Activated gamma-delta T cell treated with anti-CD3 and anti-CD28 coated beads, Interleukin-2, amount 50 U/mL, for 16 hours (primary cell): ENCODE measurements around the gene DXO.
"Not testable (repeated sequence)": the region's sequence is repeated elsewhere in the genome, so short reads cannot be mapped to it uniquely, and the experiment has no call there.

Source experiments
- DNase-seq: peaks from one replicate; pipeline ENCODE4 v3.0.0-alpha.2; 2020; ENCODE audit warnings: low read depth

The DXO gene

GRCh38 chr6:31980195-31980876 lies 8.4 kb upstream of the DXO start:
- DNase-seq, result not testable (repeated sequence)

DNA sequence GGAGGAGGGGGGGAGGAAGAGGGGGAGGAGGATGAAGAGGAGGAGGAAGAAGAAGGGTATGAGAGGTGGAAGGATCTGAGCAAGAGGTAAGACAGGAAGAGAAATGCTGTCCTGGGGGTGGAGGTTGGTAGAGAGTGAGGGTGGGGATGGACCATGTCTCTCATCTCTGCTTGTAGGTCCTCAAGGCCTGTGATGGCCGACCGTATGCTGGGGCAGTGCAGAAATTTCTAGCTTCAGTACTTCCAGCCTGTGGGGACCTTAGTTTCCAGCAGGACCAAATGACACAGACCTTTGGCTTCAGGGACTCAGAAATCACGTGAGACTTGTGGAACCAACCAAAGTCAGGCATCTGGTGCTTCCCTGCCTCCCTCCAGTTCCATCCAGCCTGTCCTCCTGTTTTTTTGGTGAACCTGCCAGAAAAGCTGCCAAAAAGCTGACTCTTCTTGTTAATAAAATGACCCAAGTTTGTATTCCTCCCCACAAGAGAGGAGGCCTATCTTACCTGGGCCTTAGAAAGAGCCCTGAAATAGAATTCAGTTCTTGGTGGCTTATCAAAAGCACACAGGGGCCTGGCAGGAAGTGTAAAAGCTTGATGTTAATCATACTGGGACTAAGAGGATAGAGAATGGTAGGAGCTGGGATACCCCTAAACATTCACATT lies 7.4 kb upstream of the DXO start:
- DNase-seq, result no peak

DNA sequence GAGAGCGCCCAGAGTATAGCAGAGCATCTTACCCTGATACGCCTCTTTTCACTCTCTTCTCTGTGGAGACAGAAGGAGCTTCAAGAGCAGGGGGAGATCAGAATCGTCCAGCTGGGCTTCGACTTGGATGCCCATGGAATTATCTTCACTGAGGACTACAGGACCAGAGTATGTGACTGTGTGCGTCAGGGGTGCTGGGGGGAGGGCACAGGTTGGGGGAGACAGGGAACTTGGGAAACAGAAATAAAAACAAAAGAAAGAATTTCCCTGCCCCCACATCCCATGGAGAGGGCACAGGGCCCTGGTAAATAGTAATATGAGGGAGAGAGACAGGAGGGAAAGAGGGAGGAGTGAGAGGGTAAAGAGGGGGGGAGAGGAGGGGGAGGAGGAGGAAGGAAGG lies 6.9 kb upstream of the DXO start:
- DNase-seq, result no peak

DNA sequence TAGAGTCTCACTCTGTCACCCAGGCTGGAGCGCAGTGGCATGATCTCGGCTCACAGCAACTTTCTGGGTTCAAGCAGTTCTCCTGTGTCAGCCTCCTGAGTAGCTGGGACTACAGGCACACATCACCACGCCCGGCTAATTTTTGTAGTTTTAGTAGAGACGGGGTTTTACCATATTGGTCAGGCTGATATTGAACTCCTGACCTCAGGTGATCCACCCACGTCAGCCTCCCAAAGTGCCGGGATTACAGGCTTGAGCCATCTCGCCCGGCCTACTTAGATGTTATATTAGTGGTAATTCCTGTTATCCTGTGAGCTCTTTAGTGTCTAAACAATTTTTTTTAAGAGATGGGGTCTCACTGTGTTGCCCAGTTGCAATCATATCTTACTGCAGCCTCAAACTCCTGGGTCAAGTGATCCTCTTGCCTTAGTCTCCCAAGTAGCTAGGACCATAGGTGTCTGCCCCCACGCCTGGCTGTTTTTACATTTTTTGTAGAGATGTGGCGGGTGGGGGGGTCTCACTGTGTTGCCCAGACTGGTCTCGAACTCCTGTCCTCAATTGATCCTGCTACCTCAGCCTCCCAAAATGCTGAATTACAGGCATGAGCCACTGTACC lies 6.0 kb upstream of the DXO start:
- no peak for DNase-seq

- not testable (repeated sequence) for DNase-seq
Measured at GRCh38 chr6:31976065-31976464, 4.1 kb upstream of the DXO start.

DNA sequence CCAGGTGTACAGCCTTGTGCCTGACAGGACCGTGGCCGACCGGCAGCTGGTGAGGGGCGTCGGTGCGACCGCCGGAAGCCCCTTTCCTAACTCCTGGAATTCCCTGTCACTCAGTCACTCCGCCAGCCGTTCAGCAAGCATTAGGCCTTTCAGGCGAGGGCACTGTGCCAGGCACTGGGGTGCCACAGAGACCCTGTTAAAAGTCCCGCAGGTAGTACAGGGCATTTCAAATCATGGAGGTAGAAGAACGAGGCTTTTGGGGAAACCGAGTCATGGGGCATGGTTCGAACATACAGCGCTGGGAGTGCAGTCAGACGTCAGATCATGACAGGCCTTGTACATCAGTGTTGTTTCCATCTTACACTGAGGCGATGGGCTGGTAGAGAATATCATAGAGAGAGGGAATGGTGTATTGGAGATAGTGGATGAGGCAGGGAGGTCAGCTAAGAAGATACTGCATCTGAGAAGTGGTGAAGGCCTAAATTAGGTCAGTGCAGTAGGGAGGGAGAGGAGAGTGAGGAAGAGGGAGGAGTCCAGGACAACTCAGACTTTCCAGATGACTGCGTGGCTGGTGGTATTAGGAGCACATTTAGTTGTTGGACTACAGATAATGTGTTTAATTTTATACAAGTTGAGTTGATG lies 892 bp upstream of the DXO start:
- no peak for DNase-seq

- no peak for DNase-seq
Measured at GRCh38 chr6:31971279-31971992, 502 bp downstream of the DXO start.

GRCh38 chr6:31970604-31971271 lies 1.2 kb downstream of the DXO start:
- DNase-seq, result no peak

- DNase-seq, result no peak
Measured at GRCh38 chr6:31969712-31970603, 2.0 kb downstream of the DXO start.

DNA sequence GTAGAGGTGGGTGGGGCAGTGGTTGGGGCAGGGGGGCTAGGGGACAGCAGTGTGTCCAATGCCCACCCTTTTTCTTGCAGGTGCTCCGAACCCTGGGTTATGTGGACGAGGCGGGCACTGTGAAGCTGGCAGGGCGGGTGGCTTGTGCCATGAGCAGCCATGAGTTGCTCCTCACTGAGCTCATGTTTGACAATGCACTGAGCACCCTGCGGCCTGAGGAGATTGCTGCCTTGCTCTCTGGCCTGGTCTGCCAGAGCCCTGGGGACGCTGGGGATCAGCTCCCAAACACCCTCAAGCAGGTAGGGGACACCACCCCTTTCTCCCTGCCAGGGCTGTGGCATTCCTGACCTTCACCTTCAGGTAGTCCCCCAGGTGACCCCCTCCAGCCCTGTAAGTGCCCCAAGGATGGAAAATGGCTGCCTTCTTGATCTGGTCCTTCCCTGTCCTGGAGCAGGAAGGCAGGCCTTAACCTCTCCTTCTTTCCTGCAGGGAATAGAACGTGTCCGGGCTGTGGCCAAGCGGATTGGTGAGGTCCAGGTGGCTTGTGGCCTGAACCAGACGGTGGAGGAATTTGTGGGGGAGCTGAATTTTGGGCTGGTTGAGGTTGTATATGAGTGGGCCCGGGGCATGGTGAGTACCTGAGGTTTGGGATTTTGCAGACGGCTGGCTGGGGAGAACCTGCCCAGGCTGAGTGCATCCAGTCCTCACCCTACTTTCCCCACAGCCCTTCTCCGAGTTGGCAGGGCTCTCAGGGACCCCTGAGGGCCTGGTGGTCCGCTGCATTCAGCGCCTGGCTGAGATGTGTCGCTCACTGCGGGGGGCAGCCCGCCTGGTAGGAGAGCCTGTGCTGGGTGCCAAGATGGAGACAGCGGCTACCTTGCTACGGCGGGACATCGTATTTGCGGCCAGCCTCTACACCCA lies 2.9 kb downstream of the DXO start:
- DNase-seq, result no peak

DNA sequence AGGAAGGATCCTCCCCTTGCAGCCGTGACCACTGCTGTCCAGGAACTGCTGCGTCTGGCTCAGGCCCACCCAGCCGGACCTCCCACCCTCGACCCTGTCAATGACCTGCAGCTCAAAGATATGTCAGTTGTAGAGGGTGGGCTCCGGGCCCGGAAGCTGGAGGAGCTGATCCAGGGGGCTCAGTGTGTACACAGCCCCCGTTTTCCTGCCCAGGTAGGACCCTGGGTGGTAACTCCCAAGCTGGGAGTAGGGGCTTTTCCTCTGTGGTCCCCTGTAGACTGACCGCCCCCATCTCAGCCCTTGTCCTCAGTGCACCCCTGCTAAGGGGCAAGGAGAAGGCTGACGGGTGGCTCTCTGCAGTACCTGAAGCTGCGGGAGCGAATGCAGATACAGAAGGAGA lies 3.6 kb downstream of the DXO start:
- no peak for DNase-seq

- no peak for DNase-seq
Measured at GRCh38 chr6:31967926-31968320, 4.0 kb downstream of the DXO start.

- DNase-seq, result no peak
Measured at GRCh38 chr6:31966997-31967925, 4.7 kb downstream of the DXO start.

GRCh38 chr6:31966506-31966905 lies 5.4 kb downstream of the DXO start:
- no peak for DNase-seq

DNA sequence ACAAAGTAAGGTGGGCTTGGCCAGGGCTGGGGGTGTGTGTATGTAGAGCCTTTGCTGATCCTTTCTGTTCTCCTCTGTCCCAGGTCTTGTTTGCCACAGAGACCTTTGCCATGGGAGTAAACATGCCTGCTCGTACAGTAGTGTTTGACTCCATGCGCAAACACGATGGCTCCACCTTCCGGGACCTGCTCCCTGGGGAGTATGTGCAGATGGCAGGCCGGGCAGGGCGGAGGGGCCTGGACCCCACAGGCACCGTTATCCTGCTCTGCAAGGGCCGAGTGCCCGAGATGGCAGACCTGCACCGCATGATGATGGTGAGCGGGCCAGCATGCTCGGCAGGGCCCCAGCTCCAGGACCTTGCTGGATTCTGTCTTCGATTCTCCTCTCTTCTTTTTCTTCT lies 6.2 kb downstream of the DXO start:
- no peak for DNase-seq

GRCh38 chr6:31963921-31964320 lies 8.0 kb downstream of the DXO start:
- DNase-seq, result no peak

DNA sequence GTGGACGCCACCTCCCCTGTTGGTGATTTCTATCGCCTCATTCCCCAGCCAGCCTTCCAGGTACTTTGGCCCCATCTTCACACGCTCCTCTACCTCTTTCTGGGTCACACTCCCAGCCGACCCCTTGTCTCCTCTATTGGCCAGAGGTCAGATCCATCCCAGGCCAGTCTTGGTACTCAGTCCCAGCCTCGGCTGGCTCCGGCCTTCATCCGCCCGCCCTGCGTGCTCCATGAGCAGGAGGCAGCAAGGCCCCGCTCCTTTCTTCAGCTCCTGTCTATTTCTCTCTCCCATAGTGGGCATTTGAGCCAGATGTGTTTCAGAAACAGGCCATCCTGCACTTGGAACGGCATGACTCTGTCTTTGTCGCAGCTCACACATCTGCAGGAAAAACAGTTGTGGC lies 10.3 kb downstream of the DXO start:
- DNase-seq, result no peak
